ENCODE measurements around the gene LGR5.
"Not testable (repeated sequence)": the region's sequence is repeated elsewhere in the genome, so short reads cannot be mapped to it uniquely, and the experiment has no call there.

Gene LGR5

GRCh38 chr12:71472441-71472911 lies 32.9 kb downstream of the LGR5 start:
- DNase-seq (ENCODE audit: low spot score): no peak
- no peak for FAIRE-seq

- FAIRE-seq (no peak), DNase-seq (ENCODE audit: low spot score) (no peak)
These were observed 35.2 kb downstream of the LGR5 start for GRCh38 chr12:71474791-71475190.

GRCh38 chr12:71475280-71475679 lies 35.7 kb downstream of the LGR5 start:
- DNase-seq (ENCODE audit: low spot score) (no peak), FAIRE-seq (no peak)

- peak; percentile 22 for DNase-seq (ENCODE audit: low spot score)
- FAIRE-seq: no peak
These were observed 36.9 kb downstream of the LGR5 start for GRCh38 chr12:71476513-71476912.

GRCh38 chr12:71477609-71478008 lies 38.0 kb downstream of the LGR5 start:
- DNase-seq (ENCODE audit: low spot score) (no peak), FAIRE-seq (no peak)

GRCh38 chr12:71478270-71478669 lies 38.7 kb downstream of the LGR5 start:
- no peak for DNase-seq (ENCODE audit: low spot score)
- no peak for FAIRE-seq

- DNase-seq (ENCODE audit: low spot score): no peak
- FAIRE-seq: no peak
These were observed 44.8 kb downstream of the LGR5 start for GRCh38 chr12:71484272-71484905.

GRCh38 chr12:71490844-71491243 lies 51.2 kb downstream of the LGR5 start:
- not testable (repeated sequence) for DNase-seq (ENCODE audit: low spot score); FAIRE-seq

GRCh38 chr12:71492604-71493003 lies 53.0 kb downstream of the LGR5 start:
- FAIRE-seq (no peak), DNase-seq (ENCODE audit: low spot score) (no peak)

GRCh38 chr12:71499834-71500233 lies 60.2 kb downstream of the LGR5 start:
- no peak for FAIRE-seq
- DNase-seq (ENCODE audit: low spot score): no peak

- FAIRE-seq (no peak), DNase-seq (ENCODE audit: low spot score) (no peak)
These were observed 64.2 kb downstream of the LGR5 start for GRCh38 chr12:71503579-71504391.

- FAIRE-seq: no peak
These were observed 64.9 kb downstream of the LGR5 start for GRCh38 chr12:71504476-71504875.

GRCh38 chr12:71509705-71510104 lies 70.1 kb downstream of the LGR5 start:
- FAIRE-seq: no peak
- DNase-seq (ENCODE audit: low spot score): no peak

More at GRCh38 chr12:71504476-71504875, 64.9 kb downstream of the LGR5 start:
- DNase-seq (ENCODE audit: low spot score): no peak

GRCh38 chr12:71517145-71517846 lies 77.7 kb downstream of the LGR5 start:
- no peak for DNase-seq (ENCODE audit: low spot score)
- FAIRE-seq: no peak

GRCh38 chr12:71521125-71521524 lies 81.5 kb downstream of the LGR5 start:
- DNase-seq (ENCODE audit: low spot score) (no peak), FAIRE-seq (no peak)

- no peak for FAIRE-seq
These were observed 85.0 kb downstream of the LGR5 start for GRCh38 chr12:71524626-71525025.

GRCh38 chr12:71533703-71534102 lies 94.1 kb downstream of the LGR5 start:
- DNase-seq (ENCODE audit: low spot score) (no peak), FAIRE-seq (no peak)

More at GRCh38 chr12:71524626-71525025, 85.0 kb downstream of the LGR5 start:
- no peak for DNase-seq (ENCODE audit: low spot score)

GRCh38 chr12:71536279-71536938 lies 96.8 kb downstream of the LGR5 start:
- DNase-seq (ENCODE audit: low spot score): no peak
- no peak for FAIRE-seq

GRCh38 chr12:71536939-71537622 lies 97.5 kb downstream of the LGR5 start:
- DNase-seq (ENCODE audit: low spot score) (no peak), FAIRE-seq (no peak)

- FAIRE-seq (no peak), DNase-seq (ENCODE audit: low spot score) (no peak)
These were observed 99.2 kb downstream of the LGR5 start for GRCh38 chr12:71538807-71539206.

GRCh38 chr12:71541583-71541982 lies 102.0 kb downstream of the LGR5 start:
- DNase-seq (ENCODE audit: low spot score) (no peak), FAIRE-seq (no peak)

Data from RCC 7860 (cell line).